ENCODE measurements around the gene SDR42E2.
"Not testable (repeated sequence)": the region's sequence is repeated elsewhere in the genome, so short reads cannot be mapped to it uniquely, and the experiment has no call there.

The SDR42E2 gene

GRCh38 chr16:22214889-22215288, 52.6 kb downstream of the SDR42E2 start:
- no peak for DNase-seq

- no peak for DNase-seq
Measured at GRCh38 chr16:22216191-22216831, 54.0 kb downstream of the SDR42E2 start.

- DNase-seq, result not testable (repeated sequence)
Measured at GRCh38 chr16:22216832-22217225, 54.5 kb downstream of the SDR42E2 start.

- no peak for DNase-seq
Measured at GRCh38 chr16:22217890-22218730, 55.8 kb downstream of the SDR42E2 start.

GRCh38 chr16:22219389-22220068, 57.2 kb downstream of the SDR42E2 start:
- DNase-seq, result no peak

GRCh38 chr16:22220069-22220440, 57.7 kb downstream of the SDR42E2 start:
- no peak for DNase-seq

- no peak for DNase-seq
Measured at GRCh38 chr16:22220714-22221113, 58.4 kb downstream of the SDR42E2 start.

- no peak for DNase-seq
Measured at GRCh38 chr16:22222006-22222405, 59.7 kb downstream of the SDR42E2 start.

GRCh38 chr16:22222998-22223397, 60.7 kb downstream of the SDR42E2 start:
- no peak for DNase-seq

- DNase-seq, result no peak
Measured at GRCh38 chr16:22225060-22225459, 62.8 kb downstream of the SDR42E2 start.

GRCh38 chr16:22229889-22230288, 67.6 kb downstream of the SDR42E2 start:
- DNase-seq, result no peak

- no peak for DNase-seq
Measured at GRCh38 chr16:22232277-22233036, 70.2 kb downstream of the SDR42E2 start.

GRCh38 chr16:22233037-22233372, 70.7 kb downstream of the SDR42E2 start:
- DNase-seq, result no peak

GRCh38 chr16:22235839-22236745, 73.8 kb downstream of the SDR42E2 start:
- no peak for DNase-seq

- DNase-seq, result no peak
Measured at GRCh38 chr16:22239131-22239805, 77.0 kb downstream of the SDR42E2 start.

- no peak for DNase-seq
Measured at GRCh38 chr16:22240023-22240710, 77.9 kb downstream of the SDR42E2 start.
